ENCODE measurements around the gene NFIX.

NFIX gene

GRCh38 chr19:13122980-13123957 lies 128.0 kb downstream of the NFIX start:
- Histone ChIP-seq H3K27me3 (ENCODE audit: low read depth) (no peaks in the 10 kb centered on the region), H3K36me3 (replicated peaks) (peaks cover 44% of the 10 kb centered on the region), H3K9me3 (no peaks in the 10 kb centered on the region), H3K4me1 (peaks cover 7% of the 10 kb centered on the region), H3K4me3 (no peak overlapping the region)
- no peak for DNase-seq (ENCODE audit: low spot score in 2 of 2)
- in situ Hi-C loops (cut with MboI; ENCODE audit: low sequenced_read_pairs): no loop called here

- in situ Hi-C loops (cut with MboI; ENCODE audit: low sequenced_read_pairs): no loop called here
- no peak for DNase-seq (ENCODE audit: low spot score in 2 of 2)
- Histone ChIP-seq H3K4me1 (no peaks in the 10 kb centered on the region), H3K4me3 (no peak overlapping the region), H3K36me3 (replicated peaks) (peaks cover 24% of the 10 kb centered on the region), H3K27me3 (ENCODE audit: low read depth) (no peaks in the 10 kb centered on the region), H3K9me3 (no peaks in the 10 kb centered on the region)
Observed at GRCh38 chr19:13127051-13127450, 131.8 kb downstream of the NFIX start.

- Histone ChIP-seq H3K9me3 (no peaks in the 10 kb centered on the region), H3K4me3 (no peak overlapping the region), H3K36me3 (replicated peaks) (peaks cover 24% of the 10 kb centered on the region), H3K27me3 (ENCODE audit: low read depth) (no peaks in the 10 kb centered on the region), H3K4me1 (no peaks in the 10 kb centered on the region)
- DNase-seq (ENCODE audit: low spot score in 2 of 2): no peak
- in situ Hi-C loops (cut with MboI; ENCODE audit: low sequenced_read_pairs): no loop called here
Observed at GRCh38 chr19:13127811-13128575, 132.7 kb downstream of the NFIX start.

- DNase-seq (ENCODE audit: low spot score in 2 of 2): no peak
- Histone ChIP-seq H3K9me3 (no peaks in the 10 kb centered on the region), H3K36me3 (replicated peaks) (peaks cover 22% of the 10 kb centered on the region), H3K27me3 (ENCODE audit: low read depth) (no peaks in the 10 kb centered on the region), H3K4me3 (no peak overlapping the region), H3K4me1 (no peaks in the 10 kb centered on the region)
- in situ Hi-C loops (cut with MboI; ENCODE audit: low sequenced_read_pairs): no loop called here
Observed at GRCh38 chr19:13128583-13128982, 133.3 kb downstream of the NFIX start.

GRCh38 chr19:13129384-13129783 lies 134.1 kb downstream of the NFIX start:
- in situ Hi-C loops (cut with MboI; ENCODE audit: low sequenced_read_pairs): no loop called here
- H3K36me3 ChIP-seq (replicated peaks): peaks cover 17% of the 10 kb centered on the region

GRCh38 chr19:13130886-13131490 lies 135.7 kb downstream of the NFIX start:
- H3K36me3 ChIP-seq (replicated peaks): peaks cover 27% of the 10 kb centered on the region
- in situ Hi-C loops (cut with MboI; ENCODE audit: low sequenced_read_pairs): no loop called here
- H3K27me3 ChIP-seq (ENCODE audit: low read depth): no peaks in the 10 kb centered on the region
- H3K9me3 ChIP-seq: no peaks in the 10 kb centered on the region
- H3K4me1 ChIP-seq: no peaks in the 10 kb centered on the region
- no peak for DNase-seq (ENCODE audit: low spot score in 2 of 2)
- H3K4me3 ChIP-seq: no peak overlapping the region

More at GRCh38 chr19:13129384-13129783, 134.1 kb downstream of the NFIX start:
- H3K9me3 ChIP-seq: no peaks in the 10 kb centered on the region
- no peaks in the 10 kb centered on the region for H3K4me1 ChIP-seq
- no peak for DNase-seq (ENCODE audit: low spot score in 2 of 2)
- H3K4me3 ChIP-seq: no peak overlapping the region
- H3K27me3 ChIP-seq (ENCODE audit: low read depth): no peaks in the 10 kb centered on the region

- Histone ChIP-seq H3K4me1 (no peaks in the 10 kb centered on the region), H3K4me3 (no peak overlapping the region), H3K36me3 (replicated peaks) (peaks cover 37% of the 10 kb centered on the region), H3K27me3 (ENCODE audit: low read depth) (no peaks in the 10 kb centered on the region), H3K9me3 (no peaks in the 10 kb centered on the region)
- in situ Hi-C loops (cut with MboI; ENCODE audit: low sequenced_read_pairs): no loop called here
- no peak for DNase-seq (ENCODE audit: low spot score in 2 of 2)
Observed at GRCh38 chr19:13132471-13133180, 137.4 kb downstream of the NFIX start.

- Histone ChIP-seq H3K36me3 (replicated peaks) (peaks cover 44% of the 10 kb centered on the region), H3K9me3 (no peaks in the 10 kb centered on the region), H3K4me1 (no peaks in the 10 kb centered on the region), H3K27me3 (ENCODE audit: low read depth) (no peaks in the 10 kb centered on the region), H3K4me3 (no peak overlapping the region)
- DNase-seq (ENCODE audit: low spot score in 2 of 2): no peak
- in situ Hi-C loops (cut with MboI; ENCODE audit: low sequenced_read_pairs): no loop called here
Observed at GRCh38 chr19:13133241-13133870, 138.1 kb downstream of the NFIX start.

GRCh38 chr19:13134626-13135025 lies 139.4 kb downstream of the NFIX start:
- peaks cover 48% of the 10 kb centered on the region for H3K36me3 ChIP-seq (replicated peaks)
- no peak for DNase-seq (ENCODE audit: low spot score in 2 of 2)
- H3K4me1 ChIP-seq: no peaks in the 10 kb centered on the region
- in situ Hi-C loops (cut with MboI; ENCODE audit: low sequenced_read_pairs): no loop called here
- H3K27me3 ChIP-seq (ENCODE audit: low read depth): no peaks in the 10 kb centered on the region
- H3K9me3 ChIP-seq: no peaks in the 10 kb centered on the region
- H3K4me3 ChIP-seq: no peak overlapping the region

GRCh38 chr19:13135068-13136062 lies 140.1 kb downstream of the NFIX start:
- no peak for DNase-seq (ENCODE audit: low spot score in 2 of 2)
- in situ Hi-C loops (cut with MboI; ENCODE audit: low sequenced_read_pairs): no loop called here
- H3K27me3 ChIP-seq (ENCODE audit: low read depth): no peaks in the 10 kb centered on the region
- H3K4me1 ChIP-seq: no peaks in the 10 kb centered on the region
- H3K9me3 ChIP-seq: no peaks in the 10 kb centered on the region
- H3K4me3 ChIP-seq: no peak overlapping the region
- peaks cover 48% of the 10 kb centered on the region for H3K36me3 ChIP-seq (replicated peaks)

GRCh38 chr19:13137290-13137794 lies 142.1 kb downstream of the NFIX start:
- in situ Hi-C loops (cut with MboI; ENCODE audit: low sequenced_read_pairs): no loop called here

More at GRCh38 chr19:13137290-13137794, 142.1 kb downstream of the NFIX start:
- Histone ChIP-seq H3K27me3 (ENCODE audit: low read depth) (no peaks in the 10 kb centered on the region), H3K4me3 (no peak overlapping the region), H3K9me3 (no peaks in the 10 kb centered on the region), H3K4me1 (no peaks in the 10 kb centered on the region), H3K36me3 (replicated peaks) (peaks cover 48% of the 10 kb centered on the region)
- DNase-seq (ENCODE audit: low spot score in 2 of 2): no peak

Measured in HAP-1 (cell line).